Left lung (tissue), 10 donors: ENCODE measurements around the gene CAMTA1. TPM values are rescaled to one million over a fixed set of nuclear protein-coding genes. Genes with fewer than 3 reads are reported as not detected.

Experiments used
- ATAC-seq: fragments of 200-7000 bp; cut with Tn5 transposase; one replicate; pipeline ENCODE4 v1.9.1; 2020; ENCODE audit warnings: moderate library complexity
- DNase-seq, 4 donors: peaks; one replicate each; pipeline ENCODE4 v3.0.0-alpha.2; 2013 to 2020
- H3K27ac ChIP-seq, 2 donors: fragments of 200-600 bp; sonication (generic) in 1 of 2; one replicate each; pipeline versions ENCODE4 v1.5.0 to v1.8.0; 2020 to 2021
- H3K27me3 ChIP-seq, 2 donors: fragments of 200-600 bp; sonication (generic) in 1 of 2; one replicate each; pipeline versions ENCODE4 v1.5.0 to v1.8.0; 2020 to 2021
- H3K36me3 ChIP-seq, 2 donors: fragments of 200-600 bp; sonication (generic) in 1 of 2; one replicate each; pipeline versions ENCODE4 v1.5.0 to v1.8.0; 2020 to 2021
- H3K4me1 ChIP-seq, 2 donors: fragments of 200-600 bp; one replicate each; pipeline ENCODE4 v1.8.0; 2021
- H3K4me3 ChIP-seq, 2 donors: fragments of 200-600 bp; sonication (generic) in 1 of 2; one replicate each; pipeline versions ENCODE4 v1.5.0 to v1.8.0; 2020 to 2021; ENCODE audit warnings: mild to moderate bottlenecking in 1 of 2
- H3K9me3 ChIP-seq, 2 donors: fragments of 200-600 bp; sonication (generic) in 1 of 2; one replicate each; pipeline versions ENCODE4 v1.5.0 to v1.8.0; 2020 to 2021
- CTCF ChIP-seq, 2 donors: fragments of 200-600 bp; sonication (generic) in 1 of 2; IDR thresholded peaks; one replicate each; pipeline versions ENCODE4 v1.5.0 to v1.8.0; 2021; ENCODE audit warnings: antibody characterized with exemption in 2 of 2
- intact Hi-C, 2 donors: fragments of 100-400 bp; cut with DNase I; formaldehyde crosslinking; loops; one replicate each; pipeline versions ENCODE4 v1.11.2 to v1.14.2; 2022
- polyA plus RNA-seq, 6 donors: library from polyadenylated mRNA; unstranded; fragments of 120-200 nt; gene quantifications; one replicate each; pipeline ENCODE4 v1.2.1, GENCODE V29; 2013; ENCODE audit not compliant: insufficient read length in 6 of 6
- total RNA-seq, 2 donors: library from RNA; stranded (reverse); fragmentation: NEBNext Ultra II Directional; extraction: Animal tissue kit (Norgen Biotek cat#: 25700); gene quantifications; one replicate each; pipeline ENCODE4 v1.2.1, GENCODE V29; 2021
- donor health status: DM: no; HTN: yes; CAD: no.
- donor health status: DM: no; HTN: no; CAD: no.

CAMTA1 gene
- total and polyA plus RNA-seq, 8 donors = 42.7 to 69.1 (median 49.4) TPM

GRCh38 chr1:6927626-6928025, 142.4 kb downstream of the CAMTA1 start:
- Histone ChIP-seq H3K36me3 (no peaks in the 10 kb centered on the region), H3K4me1 (no peaks in the 10 kb centered on the region), H3K9me3 (no peaks in the 10 kb centered on the region), H3K4me3 (no peak overlapping the region), H3K27me3 (no peaks in the 10 kb centered on the region), H3K27ac (no peak overlapping the region)
- intact Hi-C loops = no loop called here
- DNase-seq (no peak), ATAC-seq (no peak)
- no peak for TF ChIP-seq CTCF (IDR thresholded peaks at IDR 0.05)

GRCh38 chr1:6928106-6928885, 143.0 kb downstream of the CAMTA1 start:
- no peak for TF ChIP-seq CTCF (IDR thresholded peaks at IDR 0.05)
- Histone ChIP-seq H3K36me3 (no peaks in the 10 kb centered on the region), H3K4me3 (no peak overlapping the region), H3K9me3 (no peaks in the 10 kb centered on the region), H3K4me1 (no peaks in the 10 kb centered on the region), H3K27ac (no peak overlapping the region), H3K27me3 (no peaks in the 10 kb centered on the region)
- ATAC-seq (no peak), DNase-seq (no peak)
- intact Hi-C loops = no loop called here

GRCh38 chr1:6930732-6931300, 145.6 kb downstream of the CAMTA1 start:
- H3K27ac ChIP-seq = no peak overlapping the region
- intact Hi-C loops = no loop called here
- no peak for DNase-seq
- peaks cover 0 to 20% of the 10 kb centered on the region in 2 donors for H3K27me3 ChIP-seq
- H3K4me1 ChIP-seq = no peaks in the 10 kb centered on the region
- ATAC-seq = no peak
- TF ChIP-seq CTCF (IDR thresholded peaks at IDR 0.05) = no peak
- H3K9me3 ChIP-seq = no peaks in the 10 kb centered on the region
- H3K36me3 ChIP-seq = no peaks in the 10 kb centered on the region
- no peak overlapping the region for H3K4me3 ChIP-seq

GRCh38 chr1:6935361-6935883, 150.2 kb downstream of the CAMTA1 start:
- intact Hi-C loops = no loop called here
- no peak for TF ChIP-seq CTCF (IDR thresholded peaks at IDR 0.05)
- H3K36me3 ChIP-seq = no peaks in the 10 kb centered on the region
- DNase-seq = no peak
- no peak overlapping the region for H3K27ac ChIP-seq
- no peak overlapping the region for H3K4me3 ChIP-seq
- H3K4me1 ChIP-seq = no peaks in the 10 kb centered on the region
- ATAC-seq = no peak
- H3K27me3 ChIP-seq = peaks cover 0 to 30% of the 10 kb centered on the region in 2 donors
- no peaks in the 10 kb centered on the region for H3K9me3 ChIP-seq

GRCh38 chr1:6935911-6936690, 150.8 kb downstream of the CAMTA1 start:
- no peaks in the 10 kb centered on the region for H3K9me3 ChIP-seq
- intact Hi-C loops = no loop called here
- peaks cover 0 to 30% of the 10 kb centered on the region in 2 donors for H3K27me3 ChIP-seq
- no peaks in the 10 kb centered on the region for H3K36me3 ChIP-seq
- H3K4me1 ChIP-seq = no peaks in the 10 kb centered on the region
- no peak overlapping the region for H3K4me3 ChIP-seq
- DNase-seq (no peak), ATAC-seq (no peak)
- no peak for TF ChIP-seq CTCF (IDR thresholded peaks at IDR 0.05)
- no peak overlapping the region for H3K27ac ChIP-seq
